Measurements from ENCODE around the gene KRT78.

The KRT78 gene

GRCh38 chr12:52821071-52821730, 27.6 kb downstream of the KRT78 start:
- Histone ChIP-seq H3K27ac (no peak overlapping the region), H3K9ac (ENCODE audit: insufficient read length) (no peak overlapping the region), H3K36me3 (ENCODE audit: insufficient read depth, low read length) (no peaks in the 10 kb centered on the region), H3K4me3 (no peak overlapping the region), H3K9me3 (ENCODE audit: low read depth, low read length) (no peaks in the 10 kb centered on the region)
- no peak for DNase-seq (ENCODE audit: low read depth, low spot score)
- no peak for TF ChIP-seq POLR2AphosphoS5 (IDR thresholded peaks at IDR 0.05; ENCODE audit: borderline replicate concordance, low read depth, low read length)
- no peak for TF ChIP-seq FOXP2 (optimal IDR thresholded peaks at IDR 0.05; ENCODE audit: control extremely low read depth, extremely low read length, insufficient read depth)
- TF ChIP-seq EZH2 (IDR thresholded peaks at IDR 0.05) = no peak

GRCh38 chr12:52820521-52820920, 28.3 kb downstream of the KRT78 start:
- no peaks in the 10 kb centered on the region for H3K36me3 ChIP-seq (ENCODE audit: insufficient read depth, low read length)
- no peak overlapping the region for H3K27ac ChIP-seq
- no peaks in the 10 kb centered on the region for H3K9me3 ChIP-seq (ENCODE audit: low read depth, low read length)
- no peak overlapping the region for H3K9ac ChIP-seq (ENCODE audit: insufficient read length)
- no peak for DNase-seq (ENCODE audit: low read depth, low spot score)
- H3K4me3 ChIP-seq = no peak overlapping the region
- TF ChIP-seq POLR2AphosphoS5 (IDR thresholded peaks at IDR 0.05; ENCODE audit: borderline replicate concordance, low read depth, low read length) (no peak), FOXP2 (optimal IDR thresholded peaks at IDR 0.05; ENCODE audit: control extremely low read depth, extremely low read length, insufficient read depth) (no peak), EZH2 (IDR thresholded peaks at IDR 0.05) (no peak)

GRCh38 chr12:52819731-52820510, 28.9 kb downstream of the KRT78 start:
- no peak for DNase-seq (ENCODE audit: low read depth, low spot score)
- no peak for TF ChIP-seq POLR2AphosphoS5 (IDR thresholded peaks at IDR 0.05; ENCODE audit: borderline replicate concordance, low read depth, low read length)
- no peak for TF ChIP-seq EZH2 (IDR thresholded peaks at IDR 0.05)
- TF ChIP-seq FOXP2 (optimal IDR thresholded peaks at IDR 0.05; ENCODE audit: control extremely low read depth, extremely low read length, insufficient read depth) = no peak

GRCh38 chr12:52818887-52819420, 29.8 kb downstream of the KRT78 start:
- TF ChIP-seq EZH2 (IDR thresholded peaks at IDR 0.05) (no peak), FOXP2 (optimal IDR thresholded peaks at IDR 0.05; ENCODE audit: control extremely low read depth, extremely low read length, insufficient read depth) (no peak), POLR2AphosphoS5 (IDR thresholded peaks at IDR 0.05; ENCODE audit: borderline replicate concordance, low read depth, low read length) (no peak)
- H3K9ac ChIP-seq (ENCODE audit: insufficient read length) = no peak overlapping the region
- H3K9me3 ChIP-seq (ENCODE audit: low read depth, low read length) = no peaks in the 10 kb centered on the region
- DNase-seq (ENCODE audit: low read depth, low spot score) = no peak
- no peak overlapping the region for H3K27ac ChIP-seq
- no peaks in the 10 kb centered on the region for H3K36me3 ChIP-seq (ENCODE audit: insufficient read depth, low read length)
- H3K4me3 ChIP-seq = no peak overlapping the region

More at GRCh38 chr12:52819731-52820510, 28.9 kb downstream of the KRT78 start:
- Histone ChIP-seq H3K9me3 (ENCODE audit: low read depth, low read length) (no peaks in the 10 kb centered on the region), H3K27ac (no peak overlapping the region), H3K4me3 (no peak overlapping the region), H3K36me3 (ENCODE audit: insufficient read depth, low read length) (no peaks in the 10 kb centered on the region), H3K9ac (ENCODE audit: insufficient read length) (no peak overlapping the region)

- DNase-seq (ENCODE audit: low read depth, low spot score) = no peak
- H3K9ac ChIP-seq (ENCODE audit: insufficient read length) = no peak overlapping the region
- no peak overlapping the region for H3K4me3 ChIP-seq
- no peak for TF ChIP-seq EZH2 (IDR thresholded peaks at IDR 0.05)
- no peak for TF ChIP-seq FOXP2 (optimal IDR thresholded peaks at IDR 0.05; ENCODE audit: control extremely low read depth, extremely low read length, insufficient read depth)
- no peak for TF ChIP-seq POLR2AphosphoS5 (IDR thresholded peaks at IDR 0.05; ENCODE audit: borderline replicate concordance, low read depth, low read length)
- H3K9me3 ChIP-seq (ENCODE audit: low read depth, low read length) = no peaks in the 10 kb centered on the region
- no peaks in the 10 kb centered on the region for H3K36me3 ChIP-seq (ENCODE audit: insufficient read depth, low read length)
- no peak overlapping the region for H3K27ac ChIP-seq
Observed at GRCh38 chr12:52818388-52818787, 30.4 kb downstream of the KRT78 start.

- no peak for DNase-seq (ENCODE audit: low read depth, low spot score)
- no peak overlapping the region for H3K9ac ChIP-seq (ENCODE audit: insufficient read length)
- no peak overlapping the region for H3K4me3 ChIP-seq
- no peaks in the 10 kb centered on the region for H3K36me3 ChIP-seq (ENCODE audit: insufficient read depth, low read length)
- TF ChIP-seq POLR2AphosphoS5 (IDR thresholded peaks at IDR 0.05; ENCODE audit: borderline replicate concordance, low read depth, low read length) = no peak
- no peak for TF ChIP-seq FOXP2 (optimal IDR thresholded peaks at IDR 0.05; ENCODE audit: control extremely low read depth, extremely low read length, insufficient read depth)
- no peak for TF ChIP-seq EZH2 (IDR thresholded peaks at IDR 0.05)
- H3K27ac ChIP-seq = no peak overlapping the region
- no peaks in the 10 kb centered on the region for H3K9me3 ChIP-seq (ENCODE audit: low read depth, low read length)
Observed at GRCh38 chr12:52817699-52818238, 31.0 kb downstream of the KRT78 start.

GRCh38 chr12:52817003-52817698, 31.6 kb downstream of the KRT78 start:
- H3K9me3 ChIP-seq (ENCODE audit: low read depth, low read length) = no peaks in the 10 kb centered on the region
- no peak for DNase-seq (ENCODE audit: low read depth, low spot score)
- H3K9ac ChIP-seq (ENCODE audit: insufficient read length) = no peak overlapping the region
- H3K4me3 ChIP-seq = no peak overlapping the region
- H3K27ac ChIP-seq = no peak overlapping the region
- no peaks in the 10 kb centered on the region for H3K36me3 ChIP-seq (ENCODE audit: insufficient read depth, low read length)
- TF ChIP-seq POLR2AphosphoS5 (IDR thresholded peaks at IDR 0.05; ENCODE audit: borderline replicate concordance, low read depth, low read length) = no peak
- no peak for TF ChIP-seq FOXP2 (optimal IDR thresholded peaks at IDR 0.05; ENCODE audit: control extremely low read depth, extremely low read length, insufficient read depth)
- no peak for TF ChIP-seq EZH2 (IDR thresholded peaks at IDR 0.05)
